Hematopoietic multipotent progenitor cell treated with erythropoietin and hydrocortisone succinate and interleukin-3 and kit ligand, for 8 days (in vitro differentiated cells): ENCODE measurements around the gene SLC50A1.
"Not testable (repeated sequence)": the region's sequence is repeated elsewhere in the genome, so short reads cannot be mapped to it uniquely, and the experiment has no call there.

Experiments
- DNase-seq: peaks from one replicate; pipeline ENCODE4 v3.0.0-alpha.2; 2015

Gene SLC50A1

GRCh38 chr1:155137154-155137949 is 1.7 kb downstream of the SLC50A1 start:
- DNase-seq, result peak; percentile 78

- peak; percentile 91 for DNase-seq
Observed at GRCh38 chr1:155139895-155140629, 4.4 kb downstream of the SLC50A1 start, which contains the start of gene DPM3. DPM3 (minus strand) TSS chr1:155140531; CDS start chr1:155140240, 291 bp downstream.

- DNase-seq, result no peak
Observed at GRCh38 chr1:155140630-155140953, 4.9 kb downstream of the SLC50A1 start.

- no peak for DNase-seq
Observed at GRCh38 chr1:155141749-155142148, 6.1 kb downstream of the SLC50A1 start.

- no peak for DNase-seq
Observed at GRCh38 chr1:155145491-155145890, 9.8 kb downstream of the SLC50A1 start.

GRCh38 chr1:155155996-155156643 is 20.5 kb downstream of the SLC50A1 start:
- DNase-seq, result not testable (repeated sequence)

- no peak for DNase-seq
Observed at GRCh38 chr1:155158991-155159390, 23.3 kb downstream of the SLC50A1 start.

GRCh38 chr1:155160128-155160527 is 24.5 kb downstream of the SLC50A1 start:
- no peak for DNase-seq

GRCh38 chr1:155162631-155163030 is 27.0 kb downstream of the SLC50A1 start:
- DNase-seq, result not testable (repeated sequence)

- DNase-seq, result not testable (repeated sequence)
Observed at GRCh38 chr1:155163785-155164184, 28.1 kb downstream of the SLC50A1 start.

- DNase-seq, result not testable (repeated sequence)
Observed at GRCh38 chr1:155164625-155165024, 29.0 kb downstream of the SLC50A1 start.

- no peak for DNase-seq
Observed at GRCh38 chr1:155166051-155166470, 30.4 kb downstream of the SLC50A1 start.

GRCh38 chr1:155166471-155167165 is 31.0 kb downstream of the SLC50A1 start:
- DNase-seq, result no peak

- DNase-seq, result peak; percentile 91
Observed at GRCh38 chr1:155167166-155168104, 31.8 kb downstream of the SLC50A1 start.

- DNase-seq, result not testable (repeated sequence)
Observed at GRCh38 chr1:155168105-155168445, 32.4 kb downstream of the SLC50A1 start.

GRCh38 chr1:155168456-155169210 is 33.0 kb downstream of the SLC50A1 start:
- DNase-seq, result no peak

GRCh38 chr1:155169541-155169940 is 33.9 kb downstream of the SLC50A1 start:
- no peak for DNase-seq

GRCh38 chr1:155170101-155170785 is 34.6 kb downstream of the SLC50A1 start:
- peak; percentile 0 for DNase-seq

GRCh38 chr1:155170806-155171205 is 35.2 kb downstream of the SLC50A1 start:
- no peak for DNase-seq
